Adipocyte (in vitro differentiated cells): ENCODE measurements around the gene VSTM2L.

Source experiments
- DNase-seq: peaks from one replicate; pipeline ENCODE4 v3.0.0-alpha.2; 2015; ENCODE audit warnings: low read depth
- H3K27me3 ChIP-seq: replicated peaks from 2 replicates; pipeline ENCODE4 v1.7.0; 2013; ENCODE audit warnings: mild to moderate bottlenecking, low read length, moderate library complexity; ENCODE audit not compliant: control insufficient read depth, insufficient read depth
- H3K36me3 ChIP-seq: 2 replicates; pipeline ENCODE4 v1.7.0; 2013; ENCODE audit warnings: low read length, mild to moderate bottlenecking, moderate library complexity; ENCODE audit not compliant: control insufficient read depth, insufficient read depth, severe bottlenecking
- H3K4me1 ChIP-seq: 2 replicates; pipeline ENCODE4 v1.7.0; 2013; ENCODE audit warnings: mild to moderate bottlenecking, low read length, moderate library complexity; ENCODE audit not compliant: control insufficient read depth, insufficient read depth
- H3K4me3 ChIP-seq: 2 replicates; pipeline ENCODE4 v1.7.0; 2013; ENCODE audit warnings: mild to moderate bottlenecking, low read length, moderate library complexity
- H3K9ac ChIP-seq: 2 replicates; pipeline ENCODE4 v1.7.0; 2013; ENCODE audit warnings: mild to moderate bottlenecking, low read length, moderate library complexity
- H3K9me3 ChIP-seq: 2 replicates; pipeline ENCODE4 v1.7.0; 2013; ENCODE audit warnings: mild to moderate bottlenecking, low read length, moderate library complexity; ENCODE audit not compliant: control insufficient read depth

VSTM2L gene

GRCh38 chr20:37880726-37881591 is 22.0 kb upstream of the VSTM2L start:
- DNase-seq, result no peak
- Histone ChIP-seq H3K9ac (no peak overlapping the region), H3K36me3 (no peaks in the 10 kb centered on the region), H3K4me3 (no peak overlapping the region), H3K27me3 (peaks cover 26% of the 10 kb centered on the region), H3K9me3 (no peaks in the 10 kb centered on the region), H3K4me1 (peaks cover 3% of the 10 kb centered on the region)

DNA sequence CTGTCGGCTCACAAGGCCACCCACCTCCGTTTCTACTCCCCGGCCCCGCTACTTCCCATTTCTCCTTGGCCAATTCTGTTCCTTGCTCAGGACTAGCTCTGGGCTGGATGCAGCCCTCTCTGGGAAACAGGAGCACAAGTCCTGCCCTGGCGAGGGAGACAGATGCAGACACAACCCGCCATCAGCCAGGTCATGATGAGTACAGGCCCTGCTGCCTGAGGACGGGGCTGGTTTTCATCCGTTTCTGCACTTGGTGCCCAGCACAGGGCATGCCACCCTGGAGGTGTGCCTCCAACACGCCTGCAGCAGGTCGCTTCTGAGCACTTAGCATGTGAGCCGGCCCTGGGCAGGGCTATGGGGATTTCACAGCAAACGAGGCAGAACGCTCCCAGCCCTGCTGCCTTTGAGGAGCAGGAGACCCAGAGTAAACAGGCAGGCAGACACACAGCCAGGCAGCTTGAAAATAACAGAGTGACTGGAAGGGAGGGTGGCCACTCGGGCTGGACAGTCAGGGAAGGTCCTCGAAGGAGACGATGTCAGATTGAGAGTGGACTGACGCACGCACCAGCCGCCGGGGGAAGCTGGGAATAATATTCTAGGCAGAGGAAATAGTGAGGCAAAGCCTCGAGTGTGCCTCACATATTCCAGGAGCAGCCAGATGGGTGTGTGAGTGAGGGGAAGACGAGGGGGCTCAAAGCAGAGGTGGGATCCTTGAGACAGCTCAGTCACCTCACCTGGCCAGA is 21.2 kb upstream of the VSTM2L start:
- H3K9ac ChIP-seq, result no peak overlapping the region
- peaks cover 32% of the 10 kb centered on the region for H3K27me3 ChIP-seq
- H3K36me3 ChIP-seq, result no peaks in the 10 kb centered on the region
- H3K4me3 ChIP-seq, result no peak overlapping the region
- peaks cover 6% of the 10 kb centered on the region for H3K4me1 ChIP-seq
- DNase-seq, result no peak
- H3K9me3 ChIP-seq, result no peaks in the 10 kb centered on the region

GRCh38 chr20:37882961-37883712 is 19.8 kb upstream of the VSTM2L start:
- Histone ChIP-seq H3K4me1 (peaks cover 6% of the 10 kb centered on the region), H3K36me3 (no peaks in the 10 kb centered on the region), H3K27me3 (peaks cover 46% of the 10 kb centered on the region), H3K9me3 (no peaks in the 10 kb centered on the region), H3K9ac (no peak overlapping the region), H3K4me3 (no peak overlapping the region)
- DNase-seq, result no peak

DNA sequence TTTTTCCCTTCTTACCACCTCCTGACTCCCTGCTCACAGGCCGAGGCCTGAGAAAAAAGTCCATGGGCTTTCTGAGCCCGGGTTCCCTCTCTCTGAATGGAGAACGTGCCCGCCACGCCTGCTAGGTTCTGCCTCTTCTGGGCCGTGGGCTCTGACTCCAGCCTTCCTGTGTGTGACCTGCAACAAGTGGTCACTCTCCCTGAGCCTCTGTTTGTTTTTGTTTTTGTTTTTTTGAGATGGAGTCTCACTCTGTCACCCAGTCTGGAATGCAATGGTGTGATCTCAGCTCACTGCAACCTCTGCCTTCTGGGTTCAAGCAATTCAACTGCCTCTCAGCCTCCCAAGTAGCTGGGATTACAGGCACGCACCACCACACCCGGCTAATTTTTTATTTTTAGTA is 17.9 kb upstream of the VSTM2L start:
- Histone ChIP-seq H3K4me1 (peaks cover 6% of the 10 kb centered on the region), H3K9me3 (no peaks in the 10 kb centered on the region), H3K36me3 (no peaks in the 10 kb centered on the region), H3K4me3 (no peak overlapping the region), H3K9ac (no peak overlapping the region), H3K27me3 (peaks cover 45% of the 10 kb centered on the region)
- DNase-seq, result no peak

GRCh38 chr20:37885593-37886503 is 17.1 kb upstream of the VSTM2L start:
- DNase-seq, result no peak
- Histone ChIP-seq H3K27me3 (peaks cover 51% of the 10 kb centered on the region), H3K9me3 (no peaks in the 10 kb centered on the region), H3K4me3 (no peak overlapping the region), H3K4me1 (peaks cover 6% of the 10 kb centered on the region), H3K9ac (no peak overlapping the region), H3K36me3 (no peaks in the 10 kb centered on the region)

- Histone ChIP-seq H3K36me3 (no peaks in the 10 kb centered on the region), H3K9me3 (no peaks in the 10 kb centered on the region), H3K4me1 (peaks cover 6% of the 10 kb centered on the region), H3K4me3 (no peak overlapping the region), H3K9ac (no peak overlapping the region), H3K27me3 (peaks cover 47% of the 10 kb centered on the region)
- DNase-seq, result no peak
These were observed 16.1 kb upstream of the VSTM2L start for GRCh38 chr20:37886851-37887297.

DNA sequence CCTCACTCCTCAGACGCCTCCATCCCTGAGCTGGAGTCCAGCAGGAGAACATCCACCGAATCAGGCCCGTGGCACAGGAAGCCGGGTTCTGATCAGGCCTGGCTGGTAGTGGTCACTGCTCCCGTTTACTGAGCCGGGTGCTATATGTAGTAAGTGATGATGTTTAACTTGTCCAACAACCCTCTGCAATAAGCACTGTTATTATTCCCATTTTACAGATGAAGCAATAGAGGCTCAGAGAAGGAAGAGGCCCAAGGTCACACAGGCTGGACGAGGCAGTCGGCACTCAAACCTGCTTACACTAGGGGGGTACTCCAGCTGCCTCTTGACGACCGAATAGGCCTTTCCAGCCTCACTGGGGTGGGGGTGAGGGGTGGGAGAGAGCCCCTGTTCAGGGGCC is 14.3 kb upstream of the VSTM2L start:
- no peak for DNase-seq
- Histone ChIP-seq H3K4me3 (no peak overlapping the region), H3K9me3 (no peaks in the 10 kb centered on the region), H3K27me3 (peaks cover 40% of the 10 kb centered on the region), H3K9ac (no peak overlapping the region), H3K4me1 (peaks cover 6% of the 10 kb centered on the region), H3K36me3 (no peaks in the 10 kb centered on the region)

DNA sequence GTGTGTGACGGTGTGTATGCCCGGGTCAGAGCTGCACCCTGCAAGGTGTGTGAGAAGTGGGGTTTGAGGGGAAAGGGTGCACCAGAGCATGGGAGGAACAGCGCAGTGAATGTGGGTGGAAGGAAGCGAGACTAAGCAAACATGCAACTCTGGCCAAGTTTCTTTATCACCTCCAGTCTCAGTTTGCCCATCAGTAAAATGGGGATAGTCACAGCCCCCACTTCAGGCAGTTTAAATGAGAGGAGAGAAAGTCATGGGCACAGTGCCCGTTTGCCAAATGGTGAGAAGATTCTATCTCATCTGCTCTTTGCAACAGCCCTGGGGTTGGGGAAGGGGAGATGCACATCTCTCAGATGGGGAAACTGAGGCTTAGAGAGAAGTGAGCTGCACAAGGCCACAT is 12.8 kb upstream of the VSTM2L start:
- H3K9ac ChIP-seq, result no peak overlapping the region
- peaks cover 6% of the 10 kb centered on the region for H3K4me1 ChIP-seq
- no peak overlapping the region for H3K4me3 ChIP-seq
- peaks cover 46% of the 10 kb centered on the region for H3K27me3 ChIP-seq
- no peaks in the 10 kb centered on the region for H3K9me3 ChIP-seq
- H3K36me3 ChIP-seq, result no peaks in the 10 kb centered on the region
- no peak for DNase-seq

DNA sequence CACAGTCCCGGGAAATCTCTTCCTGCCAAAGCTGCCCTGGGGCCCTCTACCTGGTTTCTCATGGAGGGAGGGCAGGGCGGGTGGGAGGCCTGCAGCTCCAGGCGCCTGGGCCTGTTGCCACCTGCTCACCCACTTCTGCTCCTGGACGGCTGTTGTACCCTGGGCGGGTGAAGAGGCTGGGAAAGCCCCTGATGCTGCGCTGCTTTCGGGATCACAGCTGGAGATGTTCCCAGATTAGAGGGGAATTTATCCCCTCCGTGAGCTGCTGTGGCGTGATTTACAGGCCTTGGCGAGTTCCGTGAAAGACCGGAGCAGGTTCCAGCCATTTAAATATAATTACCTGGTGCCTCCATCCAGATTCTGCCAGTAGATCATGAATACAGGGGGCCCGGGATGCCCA is 12.3 kb upstream of the VSTM2L start:
- Histone ChIP-seq H3K36me3 (no peaks in the 10 kb centered on the region), H3K27me3 (peaks cover 46% of the 10 kb centered on the region), H3K4me1 (peaks cover 6% of the 10 kb centered on the region), H3K9me3 (no peaks in the 10 kb centered on the region), H3K4me3 (no peak overlapping the region), H3K9ac (no peak overlapping the region)
- no peak for DNase-seq

- Histone ChIP-seq H3K9ac (no peak overlapping the region), H3K4me3 (no peak overlapping the region), H3K4me1 (no peaks in the 10 kb centered on the region), H3K9me3 (no peaks in the 10 kb centered on the region), H3K27me3 (peaks cover 38% of the 10 kb centered on the region), H3K36me3 (no peaks in the 10 kb centered on the region)
- no peak for DNase-seq
These were observed 10.9 kb upstream of the VSTM2L start for GRCh38 chr20:37892001-37892400.
